GM13976 (cell line): ENCODE data around the gene EBNA1BP2.
A peak's percentile ranks its signal among the peaks of the same experiment; 100 is the strongest.
"Not testable (repeated sequence)": the region's sequence is repeated elsewhere in the genome, so short reads cannot be mapped to it uniquely, and the experiment has no call there.

Experiments used
- DNase-seq: peaks from one replicate; pipeline ENCODE4 v3.0.0; 2012; ENCODE audit warnings: low spot score
- in situ Hi-C: fragments of 300-500 bp; cut with MboI; formaldehyde crosslinking; loops from one replicate; pipeline ENCODE4 v1.12.0; 2022; ENCODE audit warnings: low sequenced_read_pairs, mixed read lengths, inconsistent platforms; ENCODE audit not compliant: unreplicated experiment
- TF ChIP-seq, protein P1 (sequence below): IDR thresholded peaks from 2 replicates; pipeline ENCODE4 v1.5.1; 2012; ENCODE audit warnings: borderline replicate concordance, mild to moderate bottlenecking; ENCODE audit not compliant: insufficient read depth; ENCODE audit errors: extremely low read depth, missing control alignments, control extremely low read depth

The EBNA1BP2 gene, protein sequence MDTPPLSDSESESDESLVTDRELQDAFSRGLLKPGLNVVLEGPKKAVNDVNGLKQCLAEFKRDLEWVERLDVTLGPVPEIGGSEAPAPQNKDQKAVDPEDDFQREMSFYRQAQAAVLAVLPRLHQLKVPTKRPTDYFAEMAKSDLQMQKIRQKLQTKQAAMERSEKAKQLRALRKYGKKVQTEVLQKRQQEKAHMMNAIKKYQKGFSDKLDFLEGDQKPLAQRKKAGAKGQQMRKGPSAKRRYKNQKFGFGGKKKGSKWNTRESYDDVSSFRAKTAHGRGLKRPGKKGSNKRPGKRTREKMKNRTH

DNA sequence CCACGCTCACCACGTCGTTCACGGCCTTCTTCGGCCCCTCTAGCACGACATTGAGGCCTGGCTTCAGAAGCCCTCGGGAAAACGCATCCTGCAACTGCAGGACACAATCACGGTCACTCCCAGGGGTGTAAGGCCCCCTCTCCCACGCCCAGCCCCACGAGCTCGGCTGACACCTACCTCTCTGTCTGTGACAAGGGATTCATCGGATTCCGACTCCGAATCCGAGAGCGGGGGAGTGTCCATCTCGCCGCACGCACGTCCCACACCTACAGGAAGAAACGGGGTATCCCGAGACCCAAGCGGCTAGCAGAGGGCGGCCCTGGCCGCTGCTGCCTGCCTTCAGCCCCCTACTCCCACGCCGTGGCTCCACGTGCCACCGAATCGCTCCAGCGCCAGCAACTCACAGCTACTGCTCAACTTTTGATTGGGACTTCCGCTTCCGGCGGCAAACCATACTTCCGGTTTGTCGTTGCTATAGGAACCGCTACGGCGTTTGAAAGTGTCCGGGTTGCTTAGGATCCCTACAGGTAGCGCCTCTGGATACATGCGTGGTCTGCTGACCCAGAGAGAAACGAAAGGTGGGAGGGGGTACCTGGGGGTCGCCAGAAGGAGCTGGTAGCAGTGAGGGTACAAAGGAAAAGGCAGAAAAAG lies at the start of gene EBNA1BP2, which contains the start of gene CFAP57:
Gene EBNA1BP2, minus strand, starts transcription at position 415 of the 651 bp plus-strand sequence. Its CDS starts 172 bp downstream, at position 243.
Gene CFAP57, plus strand, starts transcription at position 455 of the 651 bp plus-strand sequence. CDS start 424 bp downstream, outside the sequence.
- in situ Hi-C loops: no loop called here
- DNase-seq: peak; percentile 95

DNA sequence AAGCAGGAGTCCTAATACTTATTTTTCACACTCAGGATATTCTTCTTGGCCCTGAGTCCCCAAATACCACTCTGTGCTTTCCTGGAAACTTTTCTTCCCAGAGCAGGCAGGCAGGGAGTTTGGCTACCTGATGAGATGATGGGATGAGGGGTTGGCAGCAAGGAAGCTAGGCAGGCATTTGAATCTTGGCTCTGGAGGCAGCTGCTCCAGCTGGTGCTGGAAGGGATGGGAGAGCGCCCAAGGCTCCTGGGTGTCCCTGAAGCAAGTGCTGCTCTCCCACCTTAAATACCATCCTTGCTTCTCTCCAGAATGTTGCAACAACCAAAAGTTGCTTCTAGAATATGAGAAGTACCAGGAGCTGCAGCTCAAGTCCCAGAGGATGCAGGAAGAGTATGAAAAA lies 49.7 kb upstream of the EBNA1BP2 start:
- TF ChIP-seq, protein P1, sequence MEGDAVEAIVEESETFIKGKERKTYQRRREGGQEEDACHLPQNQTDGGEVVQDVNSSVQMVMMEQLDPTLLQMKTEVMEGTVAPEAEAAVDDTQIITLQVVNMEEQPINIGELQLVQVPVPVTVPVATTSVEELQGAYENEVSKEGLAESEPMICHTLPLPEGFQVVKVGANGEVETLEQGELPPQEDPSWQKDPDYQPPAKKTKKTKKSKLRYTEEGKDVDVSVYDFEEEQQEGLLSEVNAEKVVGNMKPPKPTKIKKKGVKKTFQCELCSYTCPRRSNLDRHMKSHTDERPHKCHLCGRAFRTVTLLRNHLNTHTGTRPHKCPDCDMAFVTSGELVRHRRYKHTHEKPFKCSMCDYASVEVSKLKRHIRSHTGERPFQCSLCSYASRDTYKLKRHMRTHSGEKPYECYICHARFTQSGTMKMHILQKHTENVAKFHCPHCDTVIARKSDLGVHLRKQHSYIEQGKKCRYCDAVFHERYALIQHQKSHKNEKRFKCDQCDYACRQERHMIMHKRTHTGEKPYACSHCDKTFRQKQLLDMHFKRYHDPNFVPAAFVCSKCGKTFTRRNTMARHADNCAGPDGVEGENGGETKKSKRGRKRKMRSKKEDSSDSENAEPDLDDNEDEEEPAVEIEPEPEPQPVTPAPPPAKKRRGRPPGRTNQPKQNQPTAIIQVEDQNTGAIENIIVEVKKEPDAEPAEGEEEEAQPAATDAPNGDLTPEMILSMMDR: no peak
- in situ Hi-C loops: loop anchor here (10.0 kb wide), 1 partner anchor 193 kb away; no protein-coding TSS in a partner anchor

More for the DNA sequence above, at the start of gene EBNA1BP2, which contains the start of gene CFAP57:
- TF ChIP-seq, protein P1: no peak

DNA sequence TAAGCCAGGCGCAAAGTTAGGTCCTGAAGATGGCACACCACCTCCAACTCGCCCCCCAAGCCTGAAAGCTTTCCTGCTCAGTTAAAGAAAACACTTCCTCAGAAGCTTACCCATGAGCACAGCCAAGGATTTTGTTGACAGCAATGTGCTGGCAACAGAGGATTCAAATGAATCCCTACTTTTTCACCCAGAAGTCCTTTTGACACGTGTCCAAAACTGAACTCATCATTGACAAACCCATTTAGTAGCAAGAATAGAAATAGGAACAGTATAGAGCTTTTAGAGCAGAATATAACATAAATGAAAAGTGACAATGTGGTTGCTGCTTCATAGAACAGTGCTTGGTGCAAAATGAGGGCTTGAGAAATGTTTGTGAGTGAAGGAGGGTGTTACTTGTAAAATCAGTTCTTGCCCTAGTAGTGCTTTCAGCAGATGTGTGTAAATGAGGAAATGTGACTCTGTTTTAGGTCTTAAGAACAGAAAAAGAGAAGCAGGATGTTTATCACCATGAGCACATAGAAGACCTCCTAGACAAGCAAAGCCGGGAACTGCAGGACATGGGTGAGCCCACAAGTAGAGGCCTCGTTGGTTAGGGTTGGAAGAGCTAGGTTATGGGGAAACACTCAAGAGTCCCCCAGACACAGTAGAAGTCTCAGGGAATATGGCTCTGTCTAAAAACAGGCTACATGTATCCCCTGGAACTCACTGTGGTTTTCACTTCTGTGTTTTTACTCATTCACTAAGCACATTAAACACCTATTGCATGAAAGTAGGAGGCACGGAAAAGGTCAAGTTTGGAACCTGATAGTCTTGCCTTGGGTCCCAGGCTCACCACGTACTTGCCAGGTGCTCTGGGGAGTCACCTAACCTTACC lies 49.1 kb upstream of the EBNA1BP2 start:
- TF ChIP-seq, protein P1: no peak
- DNase-seq: peak; percentile 58
- in situ Hi-C loops: loop anchor here (10.0 kb wide), 1 partner anchor 194 kb away; no protein-coding TSS in a partner anchor

More for the DNA sequence above, 49.7 kb upstream of the EBNA1BP2 start:
- DNase-seq: no peak

DNA sequence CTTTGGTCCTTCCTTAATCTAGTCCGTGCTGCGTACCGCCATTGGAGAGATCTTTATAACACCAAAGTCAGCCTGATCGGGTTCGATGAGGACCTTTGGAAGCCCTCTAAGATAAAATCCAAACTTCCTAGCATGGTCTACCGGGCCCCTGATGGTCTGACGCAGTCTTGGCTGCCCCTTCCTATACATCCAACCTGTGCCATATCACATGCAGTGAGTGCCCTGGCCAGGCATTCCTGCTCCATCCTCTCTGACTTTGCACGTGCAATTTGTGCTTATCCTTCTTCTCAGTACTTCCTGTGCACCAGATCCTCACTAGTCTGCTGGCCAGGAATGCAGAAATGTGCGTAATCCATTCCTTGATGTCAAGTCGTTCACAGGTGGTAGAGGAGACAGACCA lies 45.7 kb upstream of the EBNA1BP2 start:
- TF ChIP-seq, protein P1: no peak
- no peak for DNase-seq
- in situ Hi-C loops: no loop called here

DNA sequence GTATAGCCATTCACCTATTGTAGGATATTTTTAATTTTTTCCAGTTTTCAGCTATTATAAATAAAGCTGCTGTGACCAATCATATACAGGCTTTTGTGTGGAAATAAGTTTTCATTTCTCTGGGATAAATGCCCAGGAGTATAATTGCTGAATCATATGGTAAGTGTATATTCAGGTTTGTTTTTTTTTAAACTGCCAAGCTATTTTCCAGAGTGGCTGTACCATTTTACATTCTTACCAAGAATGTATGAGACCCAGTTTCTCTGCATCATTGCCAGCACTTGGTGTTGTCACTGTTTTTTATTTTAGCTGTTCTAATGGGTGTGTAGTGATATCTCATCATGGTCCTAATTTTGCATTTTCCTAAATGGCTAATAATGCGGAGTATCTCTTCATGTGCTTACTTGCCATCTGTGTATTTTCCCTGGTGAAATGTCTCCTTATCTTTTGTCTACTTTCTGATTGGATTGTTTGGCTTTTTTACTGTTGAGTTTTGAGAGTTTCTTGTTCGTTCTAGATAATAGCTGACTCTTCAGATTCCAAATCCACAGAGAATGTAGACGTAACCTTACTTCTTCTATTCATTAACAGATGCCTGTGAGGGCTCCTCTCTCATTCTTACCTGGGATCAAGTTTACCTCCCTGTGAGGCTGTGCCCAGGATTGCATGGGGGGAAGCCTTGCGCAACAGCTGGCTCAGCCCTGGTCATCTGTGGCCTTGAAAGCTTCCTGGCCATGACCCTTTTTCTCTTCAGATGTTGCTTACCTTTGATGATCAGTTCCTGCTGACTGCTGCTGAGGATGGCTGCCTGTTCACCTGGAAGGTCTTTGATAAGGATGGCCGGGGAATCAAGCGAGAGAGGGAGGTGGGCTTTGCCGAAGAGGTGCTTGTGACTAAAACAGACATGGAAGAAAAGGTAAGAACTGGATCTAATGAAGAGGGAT lies 42.7 kb upstream of the EBNA1BP2 start:
- DNase-seq: no peak
- TF ChIP-seq, protein P1: no peak
- in situ Hi-C loops: no loop called here

DNA sequence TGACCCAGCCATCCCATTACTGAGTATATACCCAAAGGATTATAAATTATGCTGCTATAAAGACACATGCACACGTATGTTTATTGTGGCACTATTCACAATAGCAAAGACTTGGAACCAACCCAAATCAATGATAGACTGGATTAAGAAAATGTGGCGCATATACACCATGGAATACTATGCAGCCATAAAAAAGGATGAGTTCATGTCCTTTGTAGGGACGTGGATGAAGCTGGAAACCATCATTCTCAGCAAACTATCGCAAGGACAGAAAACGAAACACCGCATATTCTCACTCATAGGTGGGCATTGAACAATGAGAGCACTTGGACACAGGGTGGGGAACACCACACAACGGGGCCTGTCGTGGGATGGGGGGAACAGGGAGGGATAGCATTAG lies 36.2 kb upstream of the EBNA1BP2 start:
- DNase-seq, in situ Hi-C loops: not testable (repeated sequence)
